PC-9 (cell line): ENCODE results near the gene MLYCD. TPM values are rescaled to one million over a fixed set of nuclear protein-coding genes. Genes with fewer than 3 reads are reported as not detected.

Source experiments
- BruUV-seq: library from RNA; stranded (reverse); fragments of 400-500 nt; replicated peaks from 2 replicates; lab custom pipeline; 2021; lab: Mats Ljungman, UMichigan
- CTCF ChIA-PET: fragments of 300-600 bp; sonication (Branson Sonifier 250); formaldehyde crosslinking; loops from one replicate; lab custom pipeline; 2022; ENCODE audit warnings: antibody characterized with exemption; lab: Charles Lee
- POLR2A ChIA-PET: fragments of 300-600 bp; sonication (Branson Sonifier 250); formaldehyde crosslinking; loops from one replicate; lab custom pipeline; 2022; ENCODE audit warnings: antibody characterized with exemption; ENCODE audit not compliant: unreplicated experiment; lab: Charles Lee
- DNase-seq, 2 experiments: peaks; one replicate each; pipeline versions ENCODE4 v3.0.0 to v3.0.0-alpha.2; 2015 to 2022; ENCODE audit warnings: mixed read lengths in 1 of 2
- H2AFZ ChIP-seq: fragments of 200-600 bp; sonication (generic); 2 replicates; pipeline ENCODE4 v1.8.1; 2017; ENCODE audit warnings: antibody characterized with exemption
- H3F3A ChIP-seq: fragments of 200-600 bp; sonication (generic); 2 replicates; pipeline ENCODE4 v1.8.1; 2017; ENCODE audit warnings: antibody characterized with exemption, mild to moderate bottlenecking, low read depth; ENCODE audit not compliant: insufficient read depth
- H3K27ac ChIP-seq: fragments of 200-600 bp; sonication (generic); 2 replicates; pipeline ENCODE4 v1.6.1; 2016; ENCODE audit warnings: mixed run types
- H3K27me3 ChIP-seq: fragments of 200-600 bp; sonication (generic); 2 replicates; pipeline ENCODE4 v1.6.1; 2016; ENCODE audit warnings: low read depth, mixed run types; ENCODE audit not compliant: insufficient read depth
- H3K36me3 ChIP-seq: fragments of 200-600 bp; sonication (generic); 2 replicates; pipeline ENCODE4 v1.6.1; 2016; ENCODE audit warnings: low read depth, mixed run types
- H3K4me1 ChIP-seq: fragments of 200-600 bp; sonication (generic); replicated peaks from 2 replicates; pipeline ENCODE4 v1.6.1; 2016; ENCODE audit warnings: mixed run types; ENCODE audit not compliant: insufficient read depth
- H3K4me2 ChIP-seq: fragments of 200-600 bp; sonication (generic); 2 replicates; pipeline ENCODE4 v1.6.1; 2017; ENCODE audit warnings: mixed run types
- H3K4me3 ChIP-seq: fragments of 200-600 bp; sonication (generic); 2 replicates; pipeline ENCODE4 v1.6.1; 2016; ENCODE audit warnings: mixed run types
- H3K79me2 ChIP-seq: fragments of 200-600 bp; sonication (generic); 2 replicates; pipeline ENCODE4 v1.6.1; 2017; ENCODE audit warnings: low read depth, mixed run types
- H3K9me2 ChIP-seq: fragments of 200-600 bp; sonication (generic); 2 replicates; pipeline ENCODE4 v1.8.1; 2017; ENCODE audit warnings: mild to moderate bottlenecking; ENCODE audit not compliant: insufficient read depth
- H3K9me3 ChIP-seq: fragments of 200-600 bp; sonication (generic); 2 replicates; pipeline ENCODE4 v1.8.1; 2016; ENCODE audit warnings: low read depth; ENCODE audit not compliant: insufficient read depth
- H4K20me1 ChIP-seq: fragments of 200-600 bp; sonication (generic); 2 replicates; pipeline ENCODE4 v1.8.1; 2017; ENCODE audit not compliant: insufficient read depth
- EZH2 ChIP-seq: fragments of 200-600 bp; sonication (generic); IDR thresholded peaks from 2 replicates; pipeline ENCODE4 v1.8.0; 2017; ENCODE audit warnings: antibody characterized with exemption, low read depth
- intact Hi-C: fragments of 100-400 bp; cut with micrococcal nuclease; formaldehyde crosslinking; loops from one replicate; pipeline ENCODE4 v1.10.0; 2022; ENCODE audit not compliant: unreplicated experiment
- total RNA-seq: library from RNA; stranded (reverse); gene quantifications from 2 replicates; pipeline ENCODE4 v1.2.3, GENCODE V29; 2021
- TF ChIP-seq, protein P1 (sequence below): fragments of 200-600 bp; sonication (generic); conservative IDR thresholded peaks from 2 replicates; pipeline ENCODE4 v1.6.1; 2017; ENCODE audit warnings: mixed run types, antibody characterized with exemption, mild to moderate bottlenecking, moderate library complexity

Gene MLYCD
- total RNA-seq, 1 experiment from 2014 or later, result 4.7 TPM

DNA sequence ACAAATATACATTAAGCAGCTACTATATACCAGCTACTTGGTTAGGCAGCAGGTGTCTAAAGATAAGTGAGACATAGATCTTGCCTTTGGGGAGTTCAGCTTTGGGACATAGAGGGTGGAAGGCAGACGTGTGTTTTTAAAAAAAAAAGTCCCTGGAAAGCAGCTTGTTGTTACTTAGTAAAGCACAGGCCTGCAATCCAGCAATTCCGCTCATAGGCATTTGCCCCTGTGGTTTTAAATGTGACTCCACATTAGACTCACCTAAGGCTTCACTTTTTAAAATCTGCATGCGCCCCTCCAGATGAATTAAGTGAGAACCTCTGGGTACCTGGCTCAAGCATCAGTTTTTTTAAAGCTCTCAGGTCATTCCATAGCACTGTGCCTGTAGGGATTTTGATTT is 7.2 kb upstream of the MLYCD start:
- ChIA-PET CTCF (no interaction called here), POLR2A (no interaction called here)
- no peak for DNase-seq
- intact Hi-C loops, result no loop called here
- no peaks in the 10 kb centered on the region for H4K20me1 ChIP-seq
- H3K9me3 ChIP-seq, result no peaks in the 10 kb centered on the region
- H3K4me2 ChIP-seq, result no peak overlapping the region
- H3K36me3 ChIP-seq, result no peaks in the 10 kb centered on the region
- H3F3A ChIP-seq, result no peaks in the 10 kb centered on the region
- no peak overlapping the region for H2AFZ ChIP-seq
- H3K27ac ChIP-seq, result no peak overlapping the region
- no TSS peak for BruUV-seq
- H3K9me2 ChIP-seq, result no peaks in the 10 kb centered on the region
- H3K4me3 ChIP-seq, result no peak overlapping the region
- no peaks in the 10 kb centered on the region for H3K79me2 ChIP-seq
- no peak for TF ChIP-seq EZH2
- TF ChIP-seq, protein P1, sequence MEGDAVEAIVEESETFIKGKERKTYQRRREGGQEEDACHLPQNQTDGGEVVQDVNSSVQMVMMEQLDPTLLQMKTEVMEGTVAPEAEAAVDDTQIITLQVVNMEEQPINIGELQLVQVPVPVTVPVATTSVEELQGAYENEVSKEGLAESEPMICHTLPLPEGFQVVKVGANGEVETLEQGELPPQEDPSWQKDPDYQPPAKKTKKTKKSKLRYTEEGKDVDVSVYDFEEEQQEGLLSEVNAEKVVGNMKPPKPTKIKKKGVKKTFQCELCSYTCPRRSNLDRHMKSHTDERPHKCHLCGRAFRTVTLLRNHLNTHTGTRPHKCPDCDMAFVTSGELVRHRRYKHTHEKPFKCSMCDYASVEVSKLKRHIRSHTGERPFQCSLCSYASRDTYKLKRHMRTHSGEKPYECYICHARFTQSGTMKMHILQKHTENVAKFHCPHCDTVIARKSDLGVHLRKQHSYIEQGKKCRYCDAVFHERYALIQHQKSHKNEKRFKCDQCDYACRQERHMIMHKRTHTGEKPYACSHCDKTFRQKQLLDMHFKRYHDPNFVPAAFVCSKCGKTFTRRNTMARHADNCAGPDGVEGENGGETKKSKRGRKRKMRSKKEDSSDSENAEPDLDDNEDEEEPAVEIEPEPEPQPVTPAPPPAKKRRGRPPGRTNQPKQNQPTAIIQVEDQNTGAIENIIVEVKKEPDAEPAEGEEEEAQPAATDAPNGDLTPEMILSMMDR, result no peak
- H3K4me1 ChIP-seq, result no peaks in the 10 kb centered on the region
- peaks cover 55% of the 10 kb centered on the region for H3K27me3 ChIP-seq

DNA sequence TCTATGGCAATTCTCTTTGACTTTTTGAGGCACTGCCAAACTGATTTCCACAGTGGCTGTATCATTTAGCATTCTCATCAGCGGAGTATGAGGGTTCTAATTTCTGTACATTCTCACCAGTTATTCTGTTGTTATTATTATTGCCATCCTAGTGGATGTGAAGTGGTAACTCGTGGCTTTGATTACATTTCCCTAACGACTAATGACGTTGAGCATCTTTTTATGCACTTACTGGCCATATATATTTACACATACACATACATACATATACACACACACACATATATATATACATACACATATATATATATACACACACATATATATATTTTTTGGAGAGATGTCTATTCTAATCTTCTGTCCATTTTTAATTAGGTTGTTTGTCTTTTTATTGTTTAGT is 3.7 kb upstream of the MLYCD start:
- Histone ChIP-seq H3K4me1 (peaks cover 8% of the 10 kb centered on the region), H3F3A (0 out of 2 replicates have a peak, but pooled peaks cover 4% of the 10 kb centered on the region), H3K4me2 (no peak overlapping the region), H4K20me1 (no peaks in the 10 kb centered on the region), H3K36me3 (no peaks in the 10 kb centered on the region), H3K9me3 (no peaks in the 10 kb centered on the region), H3K27ac (no peak overlapping the region), H3K27me3 (peaks cover 36% of the 10 kb centered on the region), H2AFZ (no peak overlapping the region), H3K9me2 (no peaks in the 10 kb centered on the region), H3K79me2 (no peaks in the 10 kb centered on the region), H3K4me3 (no peak overlapping the region)
- DNase-seq, result no peak
- no TSS peak for BruUV-seq
- CTCF ChIA-PET, result no interaction called here
- TF ChIP-seq, protein P1, result no peak
- TF ChIP-seq EZH2, result no peak
- POLR2A ChIA-PET, result no interaction called here
- intact Hi-C loops, result no loop called here

DNA sequence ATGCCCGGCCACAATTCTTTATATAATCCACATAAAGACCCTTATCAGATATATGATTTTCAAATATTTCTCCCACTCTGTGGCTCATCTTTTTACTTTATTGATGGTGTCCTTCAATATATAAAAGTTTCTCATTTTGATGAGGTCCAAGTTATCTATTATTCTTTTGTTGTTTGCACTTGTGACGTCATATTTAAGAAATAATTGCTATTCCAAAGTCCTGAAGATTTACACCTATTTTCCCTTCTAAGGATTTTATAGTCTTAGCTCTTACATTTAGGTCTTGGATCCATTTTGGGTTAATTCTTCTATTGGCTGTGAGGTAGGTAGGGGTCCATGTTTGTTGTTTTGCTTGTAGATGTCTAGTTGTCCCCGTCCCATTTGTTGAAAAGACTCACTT is 3.0 kb upstream of the MLYCD start:
- ChIA-PET POLR2A (no interaction called here), CTCF (no interaction called here)
- DNase-seq, result no peak
- TF ChIP-seq EZH2, result no peak
- TF ChIP-seq, protein P1, result no peak
- intact Hi-C loops, result no loop called here
- no peak overlapping the region for H2AFZ ChIP-seq
- H3K79me2 ChIP-seq, result no peaks in the 10 kb centered on the region
- H3K4me2 ChIP-seq, result no peak overlapping the region
- peaks cover 29% of the 10 kb centered on the region for H3K27me3 ChIP-seq
- H3K36me3 ChIP-seq, result no peaks in the 10 kb centered on the region
- peaks cover 12% of the 10 kb centered on the region for H3K4me1 ChIP-seq
- H3K27ac ChIP-seq, result no peak overlapping the region
- H3K4me3 ChIP-seq, result no peak overlapping the region
- H3K9me3 ChIP-seq, result no peaks in the 10 kb centered on the region
- H3F3A ChIP-seq, result 0 out of 2 replicates have a peak, but pooled peaks cover 4% of the 10 kb centered on the region
- no TSS peak for BruUV-seq
- no peaks in the 10 kb centered on the region for H3K9me2 ChIP-seq
- peaks cover 2% of the 10 kb centered on the region for H4K20me1 ChIP-seq
